ENCODE measurements around the gene MX1. TPM values are rescaled to one million over a fixed set of nuclear protein-coding genes. Genes with fewer than 3 reads are reported as not detected.

MX1 gene
- total and polyA plus RNA-seq, 2 of the 13 experiments (the other 11 are each of a cell fraction or from before 2014, with no cell fraction given) = 2.6 to 5.8 TPM

- no peak for TF ChIP-seq MBD4 (IDR thresholded peaks at IDR 0.05; ENCODE audit: borderline replicate concordance, low read length)
- peak; percentile 99 for TF ChIP-seq IRF2 (CRISPR knock-in tag; IDR thresholded peaks at IDR 0.05)
- no peak for TF ChIP-seq MIXL1 (CRISPR knock-in tag; IDR thresholded peaks at IDR 0.05)
- TF ChIP-seq, protein P1, sequence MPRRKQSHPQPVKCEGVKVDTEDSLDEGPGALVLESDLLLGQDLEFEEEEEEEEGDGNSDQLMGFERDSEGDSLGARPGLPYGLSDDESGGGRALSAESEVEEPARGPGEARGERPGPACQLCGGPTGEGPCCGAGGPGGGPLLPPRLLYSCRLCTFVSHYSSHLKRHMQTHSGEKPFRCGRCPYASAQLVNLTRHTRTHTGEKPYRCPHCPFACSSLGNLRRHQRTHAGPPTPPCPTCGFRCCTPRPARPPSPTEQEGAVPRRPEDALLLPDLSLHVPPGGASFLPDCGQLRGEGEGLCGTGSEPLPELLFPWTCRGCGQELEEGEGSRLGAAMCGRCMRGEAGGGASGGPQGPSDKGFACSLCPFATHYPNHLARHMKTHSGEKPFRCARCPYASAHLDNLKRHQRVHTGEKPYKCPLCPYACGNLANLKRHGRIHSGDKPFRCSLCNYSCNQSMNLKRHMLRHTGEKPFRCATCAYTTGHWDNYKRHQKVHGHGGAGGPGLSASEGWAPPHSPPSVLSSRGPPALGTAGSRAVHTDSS (CRISPR knock-in tag; conservative IDR thresholded peaks at IDR 0.05) = no peak
- TF ChIP-seq KLF12 (CRISPR knock-in tag; IDR thresholded peaks at IDR 0.05; ENCODE audit: borderline replicate concordance) = no peak
- TF ChIP-seq ZNF652 (CRISPR knock-in tag; IDR thresholded peaks at IDR 0.05; ENCODE audit: borderline replicate concordance, low read depth) = no peak
- TF ChIP-seq DBP (CRISPR knock-in tag; IDR thresholded peaks at IDR 0.05; ENCODE audit: not compliant biosample characterization) = no peak
- TF ChIP-seq ZNF224 (CRISPR knock-in tag; IDR thresholded peaks at IDR 0.05) = no peak
- TF ChIP-seq ZNF207 (IDR thresholded peaks at IDR 0.05; ENCODE audit: borderline replicate concordance) = no peak
- TF ChIP-seq JUND (CRISPR knock-in tag; IDR thresholded peaks at IDR 0.05) = no peak
- TF ChIP-seq POLR2A (IDR thresholded peaks at IDR 0.05; ENCODE audit: insufficient read depth in 1 of 2, low read depth in 2 of 2, low read length in 2 of 2) = peak in 1 of 2 experiments; percentile 41; a peak in 1 of 4 replicates
- TF ChIP-seq MYNN (CRISPR knock-in tag; IDR thresholded peaks at IDR 0.05; ENCODE audit: low read depth) = no peak
- TF ChIP-seq, protein P2, sequence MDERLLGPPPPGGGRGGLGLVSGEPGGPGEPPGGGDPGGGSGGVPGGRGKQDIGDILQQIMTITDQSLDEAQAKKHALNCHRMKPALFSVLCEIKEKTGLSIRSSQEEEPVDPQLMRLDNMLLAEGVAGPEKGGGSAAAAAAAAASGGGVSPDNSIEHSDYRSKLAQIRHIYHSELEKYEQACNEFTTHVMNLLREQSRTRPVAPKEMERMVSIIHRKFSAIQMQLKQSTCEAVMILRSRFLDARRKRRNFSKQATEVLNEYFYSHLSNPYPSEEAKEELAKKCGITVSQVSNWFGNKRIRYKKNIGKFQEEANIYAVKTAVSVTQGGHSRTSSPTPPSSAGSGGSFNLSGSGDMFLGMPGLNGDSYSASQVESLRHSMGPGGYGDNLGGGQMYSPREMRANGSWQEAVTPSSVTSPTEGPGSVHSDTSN (CRISPR knock-in tag; IDR thresholded peaks at IDR 0.05) = no peak
- no peak for TF ChIP-seq FLYWCH1 (CRISPR knock-in tag; IDR thresholded peaks at IDR 0.05)
- TF ChIP-seq CEBPG (CRISPR knock-in tag; IDR thresholded peaks at IDR 0.05) = no peak
- TF ChIP-seq AKNA (CRISPR knock-in tag; IDR thresholded peaks at IDR 0.05; ENCODE audit: borderline replicate concordance) = no peak
- no peak for TF ChIP-seq ZIK1 (CRISPR knock-in tag; IDR thresholded peaks at IDR 0.05; ENCODE audit: borderline replicate concordance, low read depth)
- TF ChIP-seq ZNF124 (CRISPR knock-in tag; IDR thresholded peaks at IDR 0.05) = no peak
- TF ChIP-seq PAF1 (CRISPR knock-in tag; IDR thresholded peaks at IDR 0.05) = no peak
- no peak for TF ChIP-seq GFI1 (CRISPR knock-in tag; IDR thresholded peaks at IDR 0.05; ENCODE audit: borderline replicate concordance)
- no peak for TF ChIP-seq ZNF577 (CRISPR knock-in tag; IDR thresholded peaks at IDR 0.05; ENCODE audit: borderline replicate concordance, low read depth)
- no peak for TF ChIP-seq ZNF33B (CRISPR knock-in tag; IDR thresholded peaks at IDR 0.05)
- TF ChIP-seq U2AF1 (optimal IDR thresholded peaks at IDR 0.05; ENCODE audit: low read depth, low read length) = no peak
Observed at GRCh38 chr21:41419921-41420862, 5.8 kb upstream of the MX1 start (continued).

Data from HepG2 (cell line).